ENCODE measurements around the gene CCDC12.

CCDC12 gene

GRCh38 chr3:46976326-46977190 is at the start of gene CCDC12:
CCDC12 (minus strand) TSS chr3:46976745; CDS start chr3:46976732, 13 bp downstream.
- DNase-seq (ENCODE audit: low read depth in 4 of 4, low spot score in 1 of 4) = peak; percentile 76 to 88 (median 82)

DNA sequence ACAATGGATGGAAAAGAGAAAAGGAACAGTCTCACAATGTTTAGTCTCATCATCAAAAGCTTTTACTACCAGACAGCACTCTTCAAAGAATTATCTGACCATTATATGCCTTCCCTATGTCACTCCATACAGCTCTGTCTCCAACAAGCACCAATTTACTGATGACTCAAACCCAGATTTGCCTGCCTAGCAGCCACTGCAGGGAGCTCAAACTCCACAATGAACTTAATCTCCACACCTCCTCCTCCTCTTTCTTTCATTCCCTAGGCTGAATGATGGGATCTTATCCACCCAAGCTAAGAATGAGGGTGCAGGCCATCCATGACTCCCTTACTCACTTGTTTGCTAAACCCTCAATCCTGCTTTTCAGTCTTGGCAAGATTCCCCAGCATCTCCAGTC is 48.4 kb upstream of the CCDC12 start:
- no peak for DNase-seq (ENCODE audit: low read depth in 4 of 4, low spot score in 1 of 4)

- DNase-seq (ENCODE audit: low read depth in 4 of 4, low spot score in 1 of 4) = no peak
Measured at GRCh38 chr3:47022641-47023071, 46.1 kb upstream of the CCDC12 start.

DNA sequence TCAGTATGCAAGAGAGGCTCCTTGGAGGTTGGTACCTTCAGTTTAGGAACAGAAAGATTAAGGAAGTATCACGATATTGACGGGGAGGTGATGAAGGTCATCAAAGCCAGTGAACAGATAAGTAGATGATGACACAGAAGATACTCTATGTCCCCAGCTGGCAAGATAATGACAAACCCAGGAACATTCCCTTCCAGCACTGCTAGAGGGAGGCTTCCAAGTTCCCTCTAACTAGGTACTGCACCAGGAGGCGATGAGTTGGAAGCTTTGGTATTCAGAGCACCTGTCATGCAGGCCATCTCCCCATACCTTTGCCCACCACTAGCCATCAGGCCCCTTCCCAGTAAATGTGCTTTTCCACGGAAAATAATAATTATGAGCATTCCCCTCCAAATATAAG is 43.8 kb upstream of the CCDC12 start:
- DNase-seq (ENCODE audit: low read depth in 4 of 4, low spot score in 1 of 4) = no peak

DNA sequence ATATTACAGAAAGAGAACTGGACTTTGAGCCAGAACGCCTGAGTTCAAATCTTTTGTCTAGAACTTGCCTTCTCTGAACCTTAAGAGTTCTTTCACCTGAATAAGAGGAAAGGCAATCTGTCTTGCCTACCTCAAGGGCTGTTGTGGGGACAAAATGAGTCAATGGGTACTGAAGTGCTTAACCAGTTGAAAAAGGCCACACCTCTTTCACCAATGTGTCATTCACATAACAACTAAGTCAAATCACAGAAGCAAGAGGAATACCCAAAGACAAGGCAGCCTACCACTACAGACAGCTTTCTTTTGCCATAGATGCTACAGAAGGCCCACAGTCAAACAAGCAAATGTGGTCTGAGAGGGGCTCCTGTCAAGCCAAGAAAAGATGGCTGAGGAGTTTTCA is 42.7 kb upstream of the CCDC12 start:
- DNase-seq (ENCODE audit: low read depth in 4 of 4, low spot score in 1 of 4) = no peak

- no peak for DNase-seq (ENCODE audit: low read depth in 4 of 4, low spot score in 1 of 4)
Measured at GRCh38 chr3:47018269-47018611, 41.7 kb upstream of the CCDC12 start.

- no peak for DNase-seq (ENCODE audit: low read depth in 4 of 4, low spot score in 1 of 4)
Measured at GRCh38 chr3:47017504-47018268, 41.1 kb upstream of the CCDC12 start.

DNA sequence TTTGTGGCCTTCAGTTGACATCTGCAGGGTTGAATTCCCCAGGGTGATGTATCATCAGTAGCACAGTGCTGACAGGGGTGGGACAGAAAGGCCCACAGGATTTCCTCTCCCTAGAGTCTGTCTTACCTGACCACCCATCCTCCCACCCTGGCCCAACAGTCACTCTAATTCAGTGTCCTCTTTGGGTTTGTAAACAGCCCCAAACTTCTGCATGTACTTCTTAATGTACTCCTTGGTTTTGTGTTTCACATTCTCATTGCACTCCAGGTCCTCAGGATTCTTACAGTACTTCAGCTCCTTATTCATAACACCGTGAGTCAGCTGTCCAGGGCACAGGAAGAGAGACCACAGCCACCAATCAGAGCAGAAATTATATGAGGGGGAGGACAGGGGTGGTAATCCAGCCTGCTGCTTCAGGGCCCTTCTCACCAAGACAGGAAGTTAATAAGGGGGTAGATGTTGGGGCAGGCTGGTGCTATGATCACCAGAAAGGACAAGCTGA is 40.4 kb upstream of the CCDC12 start:
- no peak for DNase-seq (ENCODE audit: low read depth in 4 of 4, low spot score in 1 of 4)

DNA sequence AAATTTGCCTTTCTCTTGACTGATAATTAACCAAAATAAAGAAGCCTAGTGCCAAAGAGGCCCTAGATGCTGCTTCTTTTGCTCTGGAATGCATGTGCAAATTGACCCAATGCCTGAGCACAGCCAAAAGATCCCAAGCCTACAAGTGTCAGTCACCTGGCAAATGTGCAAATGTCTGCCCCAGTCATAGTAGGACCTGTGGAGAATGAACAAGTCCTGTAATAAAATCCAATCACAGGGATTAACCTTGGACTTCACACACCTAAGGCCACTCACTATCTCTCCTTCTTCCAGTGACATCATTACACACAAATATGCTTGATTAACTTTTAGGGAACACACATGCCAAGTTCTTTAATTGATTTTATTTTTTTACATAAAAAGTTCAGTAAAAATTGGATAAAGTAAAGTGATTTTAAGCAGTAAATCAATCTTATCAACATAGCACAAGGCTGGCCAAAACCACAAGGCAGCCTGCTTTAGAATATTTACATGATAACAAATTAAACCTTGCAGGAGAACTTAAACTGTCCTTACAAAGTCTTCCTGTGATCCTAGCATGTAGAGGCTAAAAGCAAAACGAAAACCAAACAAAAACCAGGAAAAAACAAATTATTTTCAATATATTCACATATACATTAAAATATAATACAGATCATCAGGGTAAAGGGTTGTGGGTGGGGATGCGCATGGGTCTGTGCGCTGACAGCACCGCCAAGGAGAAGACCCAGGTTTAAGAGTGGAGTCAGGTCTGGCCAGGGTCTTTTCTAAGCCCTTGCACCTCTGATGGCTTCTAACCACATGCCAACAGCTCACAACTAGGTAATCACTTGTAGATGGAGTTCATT is 39.8 kb upstream of the CCDC12 start:
- no peak for DNase-seq (ENCODE audit: low read depth in 4 of 4, low spot score in 1 of 4)

DNA sequence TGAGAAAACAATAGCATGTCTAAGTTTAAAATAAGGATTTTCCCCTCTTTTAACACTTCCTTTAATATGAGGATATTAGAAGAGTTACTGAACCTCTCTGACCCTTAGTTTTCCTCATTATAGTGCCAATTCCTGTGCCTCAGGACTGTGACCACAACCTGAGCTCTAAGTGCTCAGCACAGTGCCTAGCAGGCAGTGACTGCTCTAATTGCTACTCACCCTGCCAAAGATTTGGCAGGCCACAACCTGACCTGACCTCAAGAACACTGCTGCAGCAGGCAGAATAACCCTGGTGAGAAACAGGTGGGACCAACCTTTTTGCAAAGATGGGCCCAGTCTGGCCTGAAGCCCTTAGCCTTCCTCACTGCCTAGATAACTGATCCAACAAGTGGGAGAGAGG is 38.6 kb upstream of the CCDC12 start:
- DNase-seq (ENCODE audit: low read depth in 4 of 4, low spot score in 1 of 4) = no peak

GRCh38 chr3:47014036-47014435 is 37.5 kb upstream of the CCDC12 start:
- DNase-seq (ENCODE audit: low read depth in 4 of 4, low spot score in 1 of 4) = no peak

DNA sequence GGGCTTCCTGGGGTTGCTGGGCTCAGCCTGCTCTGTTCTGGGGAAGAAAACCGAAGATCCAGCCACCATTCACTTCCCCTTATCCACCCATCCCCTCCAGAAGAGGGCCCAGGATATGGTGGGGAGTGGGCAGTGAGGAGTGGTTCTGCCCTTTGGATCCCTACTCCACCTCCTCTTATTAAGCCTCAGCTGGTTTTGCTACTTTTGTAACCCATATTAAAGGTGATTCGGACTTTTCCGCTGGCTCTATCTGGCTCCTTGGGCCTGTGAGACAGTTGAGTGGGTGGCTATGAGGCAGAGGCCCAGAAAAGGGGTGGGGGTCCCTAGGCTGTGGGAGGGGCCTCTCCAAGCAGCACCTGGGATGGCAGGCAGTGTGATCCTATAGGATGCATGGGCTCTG is 36.7 kb upstream of the CCDC12 start:
- no peak for DNase-seq (ENCODE audit: low read depth in 4 of 4, low spot score in 1 of 4)

DNA sequence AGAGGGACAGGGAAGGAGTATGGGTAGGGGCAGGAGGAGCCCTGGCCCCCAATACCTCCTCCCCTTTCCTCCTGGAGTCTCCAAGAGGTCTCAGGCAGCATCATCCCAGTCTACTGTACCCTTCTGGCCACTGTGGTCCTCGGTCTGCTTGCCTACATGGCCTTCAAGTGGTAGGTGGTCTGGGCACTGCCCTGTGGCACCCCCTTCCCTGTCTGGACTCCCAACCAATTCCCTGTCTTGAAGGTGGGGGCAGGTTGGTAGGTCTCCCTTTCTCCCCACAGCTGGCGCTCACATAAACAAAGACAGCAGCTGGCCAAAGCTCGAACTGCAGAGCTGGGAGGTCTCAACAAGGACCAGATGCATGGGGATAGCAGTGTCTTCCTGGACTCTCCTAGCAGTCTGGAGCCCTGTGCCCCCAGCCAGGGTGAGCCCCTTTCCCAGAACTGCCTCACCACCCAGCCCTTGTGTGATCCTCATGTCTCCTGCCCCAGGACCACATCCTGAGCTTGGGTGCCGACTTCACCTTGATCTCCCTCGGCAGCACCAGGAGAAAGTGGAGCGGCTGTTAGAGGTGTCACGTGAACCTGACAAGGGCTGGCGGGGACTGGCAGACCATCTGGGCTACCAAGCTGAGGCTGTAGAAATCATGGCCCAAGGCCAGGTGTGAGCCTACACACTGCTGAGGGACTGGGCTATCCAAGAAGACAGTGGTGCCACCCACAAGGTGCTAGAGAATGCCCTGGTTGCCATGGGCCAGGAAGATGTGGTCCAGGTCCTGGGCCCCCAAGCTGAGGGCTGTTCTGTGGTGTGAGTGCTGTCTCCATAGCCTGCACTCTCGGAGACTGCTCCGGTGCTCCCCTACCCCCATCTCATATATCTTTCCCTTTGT is 36.0 kb upstream of the CCDC12 start:
- DNase-seq (ENCODE audit: low read depth in 4 of 4, low spot score in 1 of 4) = no peak

DNA sequence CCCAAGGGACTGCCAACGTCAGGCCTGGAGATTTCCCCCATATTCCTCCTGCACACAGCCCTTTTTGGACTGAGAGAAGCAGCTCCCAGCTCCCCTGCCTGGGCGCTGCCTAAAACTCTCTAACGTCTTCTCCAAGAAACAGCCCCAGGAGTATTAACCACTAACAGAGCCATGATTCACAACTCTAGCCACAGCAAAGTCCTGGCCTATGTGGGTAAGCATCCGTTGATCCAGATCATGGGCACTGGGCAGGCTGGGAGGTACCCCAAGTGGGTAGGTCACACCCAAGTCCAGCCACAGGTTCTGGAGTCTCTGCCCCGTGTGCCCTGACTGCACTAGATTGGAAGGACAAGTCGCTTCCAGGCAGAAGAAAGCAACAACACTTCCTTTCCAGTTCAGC is 34.8 kb upstream of the CCDC12 start:
- DNase-seq (ENCODE audit: low read depth in 4 of 4, low spot score in 1 of 4) = no peak

- DNase-seq (ENCODE audit: low read depth in 4 of 4, low spot score in 1 of 4) = no peak
Measured at GRCh38 chr3:47010910-47011309, 34.4 kb upstream of the CCDC12 start.

DNA sequence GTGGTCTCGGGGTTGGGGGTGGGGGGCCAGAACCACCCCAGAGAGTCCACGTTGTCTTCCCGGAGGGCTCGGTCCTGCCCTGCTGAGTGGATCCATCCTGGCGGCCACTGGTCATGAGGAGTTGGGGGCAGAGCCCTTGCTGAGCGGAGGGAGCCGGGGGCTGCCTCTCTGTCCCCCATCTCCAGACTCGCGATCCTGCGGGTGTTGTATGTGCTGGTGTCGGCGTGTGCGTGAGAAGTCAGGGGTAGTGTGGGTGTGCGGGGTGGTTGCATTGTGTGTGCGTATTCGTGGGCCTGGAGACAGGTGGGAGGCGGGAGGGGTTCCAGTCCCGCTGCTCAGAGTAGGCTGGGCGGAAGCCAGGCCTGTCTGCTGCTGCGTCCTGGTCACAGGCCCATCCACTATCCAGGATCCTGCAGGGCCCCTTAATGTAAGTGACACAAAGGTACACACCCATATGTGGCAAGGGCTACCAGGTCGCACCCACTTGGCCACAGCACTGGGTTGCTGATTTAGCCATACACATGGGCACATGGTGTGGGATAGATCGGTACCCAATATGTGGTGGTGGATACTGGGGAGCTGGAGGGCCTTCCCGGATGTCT is 33.7 kb upstream of the CCDC12 start:
- no peak for DNase-seq (ENCODE audit: low read depth in 4 of 4, low spot score in 1 of 4)

GRCh38 chr3:47009225-47010110 is 32.9 kb upstream of the CCDC12 start:
- DNase-seq (ENCODE audit: low read depth in 4 of 4, low spot score in 1 of 4) = peak in 3 of 4 experiments; percentile 40 to 63 (median 58)

DNA sequence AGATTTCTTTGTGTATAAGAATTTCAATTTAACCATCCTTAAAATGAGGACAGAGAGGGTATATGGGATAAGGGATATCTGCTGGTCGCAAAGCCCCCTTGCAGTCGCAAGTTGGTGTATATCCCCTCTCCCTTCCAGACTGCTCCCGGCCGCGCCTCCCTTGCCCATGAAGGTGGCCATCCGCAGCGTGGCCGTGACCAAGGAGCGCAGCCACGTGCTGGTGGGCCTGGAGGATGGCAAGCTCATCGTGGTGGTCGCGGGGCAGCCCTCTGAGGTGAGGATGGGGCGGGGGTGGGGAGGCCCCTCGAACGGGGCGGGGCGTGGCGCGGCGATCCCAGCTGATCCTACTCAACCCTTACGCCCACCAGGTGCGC is 32.3 kb upstream of the CCDC12 start:
- no peak for DNase-seq (ENCODE audit: low read depth in 4 of 4, low spot score in 1 of 4)

DNA sequence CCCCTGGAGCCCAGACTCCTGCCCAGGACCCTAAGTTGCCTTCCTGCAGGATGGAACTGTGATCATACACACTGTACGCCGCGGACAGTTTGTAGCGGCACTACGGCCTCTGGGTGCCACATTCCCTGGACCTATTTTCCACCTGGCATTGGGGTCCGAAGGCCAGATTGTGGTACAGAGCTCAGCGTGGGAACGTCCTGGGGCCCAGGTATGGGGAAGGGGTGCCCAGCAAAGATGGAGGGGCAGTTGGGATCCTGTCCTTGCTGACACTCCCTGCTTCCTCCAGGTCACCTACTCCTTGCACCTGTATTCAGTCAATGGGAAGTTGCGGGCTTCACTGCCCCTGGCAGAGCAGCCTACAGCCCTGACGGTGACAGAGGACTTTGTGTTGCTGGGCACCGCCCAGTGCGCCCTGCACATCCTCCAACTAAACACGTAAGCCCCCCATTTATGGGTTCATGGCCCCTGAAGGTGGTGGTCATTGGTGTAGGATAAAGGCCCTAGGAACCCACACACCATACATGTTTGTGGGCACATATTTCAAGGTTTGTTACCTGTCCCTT is 31.8 kb upstream of the CCDC12 start:
- DNase-seq (ENCODE audit: low read depth in 4 of 4, low spot score in 1 of 4) = no peak

All from stimulated activated CD4-positive, alpha-beta T cell treated with anti-CD3 and anti-CD28 coated beads, Interleukin-1b, Interleukin-23, amount 100 ng/mL, for 24 hours (primary cell).